Cardiac fibroblast (primary cell): ENCODE data around the gene SPEF2.
"Not testable (repeated sequence)": the region's sequence is repeated elsewhere in the genome, so short reads cannot be mapped to it uniquely, and the experiment has no call there.

ENCODE experiments used
- DNase-seq, 2 donors: peaks; one replicate each; pipeline versions ENCODE4 v3.0.0 to v3.0.0-alpha.2; 2010; ENCODE audit warnings: low read depth in 2 of 2
- H3K4me3 ChIP-seq, 2 donors: replicated peaks in 1 of 2; 1 replicate in 1 of 2; 2 replicates in 1 of 2; pipeline ENCODE4 v1.5.1; 2011; ENCODE audit warnings: low read depth in 2 of 2, low read length in 2 of 2, mild to moderate bottlenecking in 2 of 2, moderate library complexity in 1 of 2
- CTCF ChIP-seq: IDR thresholded peaks from one replicate; pipeline ENCODE4 v1.5.1; 2011; ENCODE audit warnings: low read depth, mild to moderate bottlenecking, low read length, inconsistent platforms

Gene SPEF2

DNA sequence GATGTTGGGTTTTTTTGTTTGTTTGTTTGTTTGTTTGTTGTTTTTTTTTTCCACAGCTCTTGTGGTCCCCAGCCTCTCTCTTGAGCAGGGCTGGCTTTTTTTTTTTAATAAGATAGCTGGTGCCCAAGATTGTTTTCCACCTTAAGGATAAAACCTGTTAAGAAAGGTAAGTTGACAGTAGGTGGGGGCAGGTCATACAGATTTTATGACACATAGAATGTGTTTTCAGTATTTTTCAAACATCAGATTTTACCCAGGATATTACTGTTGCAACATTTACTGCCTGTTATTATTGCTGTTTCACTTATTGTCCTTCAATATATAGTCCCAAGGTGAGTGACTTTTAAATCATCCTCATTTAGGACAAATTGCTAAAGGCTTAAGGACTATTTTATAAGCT, 235.1 kb downstream of the SPEF2 start:
- no peak for DNase-seq
- H3K4me3 ChIP-seq: no peak overlapping the region
- no peak for TF ChIP-seq CTCF

- H3K4me3 ChIP-seq: no peak overlapping the region
- no peak for TF ChIP-seq CTCF
- no peak for DNase-seq
Observed at GRCh38 chr5:35853631-35854030, 236.0 kb downstream of the SPEF2 start.

GRCh38 chr5:35854248-35854647, 236.6 kb downstream of the SPEF2 start:
- no peak for TF ChIP-seq CTCF
- DNase-seq: no peak
- no peak overlapping the region for H3K4me3 ChIP-seq

GRCh38 chr5:35855187-35855586, 237.5 kb downstream of the SPEF2 start:
- TF ChIP-seq CTCF: no peak
- no peak for DNase-seq
- no peak overlapping the region for H3K4me3 ChIP-seq

DNA sequence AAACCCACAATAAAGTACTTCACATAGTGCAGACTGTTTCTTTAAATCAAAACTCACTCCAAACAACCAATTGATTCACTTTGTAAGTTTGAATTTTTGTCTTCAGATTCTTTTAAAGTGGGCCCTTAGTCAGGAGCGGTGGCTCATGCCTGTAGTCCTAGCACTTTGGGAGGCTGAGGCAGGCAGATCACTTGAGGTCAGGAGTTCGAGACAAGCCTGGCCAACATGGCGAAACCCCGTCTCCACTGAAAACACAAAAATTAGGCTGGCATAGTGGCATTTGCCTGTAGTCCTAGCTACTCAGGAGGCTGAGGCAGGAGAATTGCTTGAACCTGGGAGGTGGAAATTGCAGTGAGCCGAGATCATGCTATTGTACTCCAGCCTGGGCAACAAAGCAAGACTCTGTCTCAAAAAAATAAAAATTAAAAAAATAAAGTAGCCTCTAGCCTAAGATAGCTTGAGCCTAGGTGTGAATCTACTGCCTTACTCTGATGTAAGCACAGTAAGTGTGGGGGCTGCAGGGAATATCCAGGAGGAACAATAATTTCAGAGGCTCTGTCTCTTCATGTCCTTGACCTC, 238.6 kb downstream of the SPEF2 start:
- DNase-seq, H3K4me3 ChIP-seq: not testable (repeated sequence)

GRCh38 chr5:35856765-35857351, 239.2 kb downstream of the SPEF2 start, which contains the start of gene IL7R:
Gene IL7R, plus strand, starts transcription at chr5:35856891. Its CDS starts 87 bp downstream, at chr5:35856978.
- H3K4me3 ChIP-seq: no peak within 1 kb of the TSS
- peak in 1 of 2 donors; percentile 41 for DNase-seq
- TF ChIP-seq CTCF: no peak

GRCh38 chr5:35857606-35858205, 240.0 kb downstream of the SPEF2 start:
- DNase-seq: peak; percentile 48 to 71
- no peak for TF ChIP-seq CTCF
- no peak overlapping the region for H3K4me3 ChIP-seq
